GM13976 (cell line): Measurements from ENCODE around the gene KCNC1.

ENCODE experiments used
- DNase-seq: peaks from one replicate; pipeline ENCODE4 v3.0.0; 2012; ENCODE audit warnings: low spot score
- CTCF ChIP-seq: IDR thresholded peaks from 2 replicates; pipeline ENCODE4 v1.5.1; 2012; ENCODE audit warnings: borderline replicate concordance, mild to moderate bottlenecking; ENCODE audit not compliant: insufficient read depth; ENCODE audit errors: extremely low read depth, missing control alignments, control extremely low read depth
- in situ Hi-C: fragments of 300-500 bp; cut with MboI; formaldehyde crosslinking; loops from one replicate; pipeline ENCODE4 v1.12.0; 2022; ENCODE audit warnings: low sequenced_read_pairs, mixed read lengths, inconsistent platforms; ENCODE audit not compliant: unreplicated experiment

Gene KCNC1

DNA sequence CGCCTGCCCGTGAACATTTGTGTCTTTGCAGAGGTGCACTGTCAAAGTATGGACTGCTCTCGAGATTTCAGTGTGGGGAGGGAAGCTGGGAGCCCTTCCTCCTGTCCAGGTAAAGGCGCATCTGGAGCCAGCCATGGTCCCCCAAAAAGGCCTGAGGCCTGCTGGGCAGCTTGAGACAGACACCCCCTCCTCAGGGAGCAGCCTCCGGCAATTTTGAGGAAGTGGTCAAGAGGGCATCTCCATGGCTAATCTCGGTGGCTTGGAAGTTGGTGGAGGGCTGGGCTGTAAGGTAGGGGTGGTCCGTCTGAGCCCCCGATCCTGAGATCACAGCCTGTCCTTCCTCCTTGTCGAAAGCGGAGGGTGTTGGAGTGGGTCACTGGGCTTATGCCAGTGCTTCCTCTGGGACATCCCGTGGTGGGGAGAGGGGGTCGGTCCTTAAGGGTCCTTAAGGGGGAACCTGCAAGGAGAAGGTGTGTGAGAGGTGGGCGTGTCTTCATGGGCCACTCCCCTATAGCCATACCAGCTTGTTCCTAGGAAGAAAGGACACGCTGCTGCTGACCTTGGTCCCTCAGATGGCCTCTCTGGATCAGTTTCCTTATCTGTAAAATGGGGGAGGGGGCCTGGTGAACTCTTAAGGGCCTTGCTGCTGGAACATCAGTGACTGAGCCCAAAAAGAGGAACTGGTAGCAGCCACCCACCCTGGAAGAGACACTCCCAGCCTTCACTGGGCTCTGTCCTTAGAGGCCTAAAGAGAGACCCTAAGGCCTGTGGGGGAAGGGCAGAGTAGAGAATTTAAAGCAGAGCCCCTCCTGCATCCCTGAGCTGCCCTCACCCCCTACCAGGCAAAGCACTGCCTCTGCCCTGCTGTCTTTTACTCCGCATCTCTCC, 2.6 kb downstream of the KCNC1 start:
- DNase-seq = no peak
- TF ChIP-seq CTCF = no peak
- in situ Hi-C loops = no loop called here

GRCh38 chr11:17738151-17738973, 3.8 kb downstream of the KCNC1 start:
- in situ Hi-C loops = no loop called here
- TF ChIP-seq CTCF = no peak
- DNase-seq = no peak

- DNase-seq = no peak
- TF ChIP-seq CTCF = no peak
- in situ Hi-C loops = no loop called here
Observed at GRCh38 chr11:17739945-17740338, 5.4 kb downstream of the KCNC1 start.

GRCh38 chr11:17740649-17741235, 6.2 kb downstream of the KCNC1 start:
- in situ Hi-C loops = no loop called here
- no peak for TF ChIP-seq CTCF

DNA sequence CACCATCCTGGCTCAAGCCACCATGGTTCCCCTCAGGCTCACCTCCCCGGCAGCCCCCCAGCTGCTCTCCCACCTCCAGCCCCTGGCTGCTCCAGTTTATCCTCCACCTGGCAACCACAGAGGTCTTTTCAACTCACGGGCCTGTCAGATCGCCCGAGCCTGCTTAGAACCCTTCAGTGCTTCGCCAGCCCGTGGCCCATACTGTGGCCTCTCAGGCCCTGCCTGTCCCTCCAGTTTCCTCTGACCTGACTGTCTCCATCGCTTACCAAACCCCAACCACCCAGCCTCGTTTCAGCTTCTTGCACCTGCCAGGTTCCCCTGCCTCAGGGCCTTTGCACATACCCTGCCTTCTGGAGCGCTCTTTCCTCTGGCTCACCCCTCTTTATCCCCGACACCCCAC, 6.9 kb downstream of the KCNC1 start:
- in situ Hi-C loops = no loop called here
- no peak for DNase-seq
- TF ChIP-seq CTCF = no peak

More at GRCh38 chr11:17740649-17741235, 6.2 kb downstream of the KCNC1 start:
- DNase-seq = no peak

- no peak for TF ChIP-seq CTCF
- DNase-seq = no peak
- in situ Hi-C loops = no loop called here
Observed at GRCh38 chr11:17742019-17742418, 7.4 kb downstream of the KCNC1 start.
